GM12878 (cell line): ENCODE results near the gene ZNF30. TPM values are rescaled to one million over a fixed set of nuclear protein-coding genes. Genes with fewer than 3 reads are reported as not detected.

Source experiments
- ATAC-seq: fragments of 200-7000 bp; cut with Tn5 transposase; 3 replicates; pipeline ENCODE4 v1.9.1; 2020; ENCODE audit warnings: mild to moderate bottlenecking, moderate library complexity
- BruUV-seq: library from RNA; stranded (reverse); fragments of 400-500 nt; replicated peaks from 2 replicates; lab custom pipeline; 2021; lab: Mats Ljungman, UMichigan
- CTCF ChIA-PET: fragments of 300-600 bp; sonication (Branson Sonifier 250); formaldehyde crosslinking; extraction: SDS; loops from one replicate; lab custom pipeline; 2021; ENCODE audit warnings: inconsistent platforms; lab: Yijun Ruan, JAX
- POLR2A ChIA-PET: fragments of 350-600 bp; formaldehyde crosslinking; extraction: SDS; loops from one replicate; lab custom pipeline; 2021; ENCODE audit warnings: inconsistent platforms; lab: Charles Lee
- RAD21 ChIA-PET: fragments of 300-600 bp; sonication (Branson Sonifier 250); formaldehyde crosslinking; loops from one replicate; lab custom pipeline; 2023; ENCODE audit warnings: antibody characterized with exemption; ENCODE audit not compliant: unreplicated experiment; lab: Charles Lee
- SMC1A ChIA-PET: fragments of 300-600 bp; sonication (Branson Sonifier 250); formaldehyde crosslinking; loops from one replicate; lab custom pipeline; 2023; ENCODE audit not compliant: unreplicated experiment, uncharacterized antibody; lab: Charles Lee
- DNase-seq: peaks from one replicate; pipeline ENCODE4 v3.0.0-alpha.2; 2011; ENCODE audit warnings: low read depth, low spot score
- FAIRE-seq: peaks from 3 replicates; lab custom pipeline; 2011; peaks lifted over from hg19 to GRCh38; lab: Jason Lieb, UNC
- H2AFZ ChIP-seq: 2 replicates; pipeline ENCODE4 v1.6.0; 2011; ENCODE audit warnings: low read depth, low read length, control low read depth; ENCODE audit not compliant: control insufficient read depth
- H3K27ac ChIP-seq: 2 replicates; pipeline ENCODE4 v1.5.1; 2011; ENCODE audit warnings: control low read depth; ENCODE audit not compliant: control insufficient read depth, insufficient read depth
- H3K27me3 ChIP-seq, 2 experiments: replicated peaks in 1 of 2; 2 replicates each; pipeline versions ENCODE4 v1.6.0 to v1.6.1; 2011; ENCODE audit warnings: low read length in 1 of 2; ENCODE audit not compliant: control insufficient read depth in 2 of 2, insufficient read depth in 2 of 2
- H3K36me3 ChIP-seq, 2 experiments: 2 replicates each; pipeline ENCODE4 v1.5.1; 2011; ENCODE audit warnings: low read length in 1 of 2; ENCODE audit not compliant: control insufficient read depth in 2 of 2, insufficient read depth in 2 of 2
- H3K4me1 ChIP-seq: 2 replicates; pipeline ENCODE4 v1.6.1; 2011; ENCODE audit warnings: mild to moderate bottlenecking, low read length, moderate library complexity, mixed read lengths; ENCODE audit not compliant: control insufficient read depth, insufficient read depth
- H3K4me2 ChIP-seq: 2 replicates; pipeline ENCODE4 v1.6.0; 2011; ENCODE audit warnings: control low read depth; ENCODE audit not compliant: control insufficient read depth, insufficient read depth
- H3K4me3 ChIP-seq: fragments of 200-600 bp; sonication (generic); 2 replicates; pipeline ENCODE4 v1.5.1; 2016
- H3K79me2 ChIP-seq: 2 replicates; pipeline ENCODE4 v1.6.0; 2011; ENCODE audit warnings: low read length; ENCODE audit not compliant: control insufficient read depth, insufficient read depth
- H3K9ac ChIP-seq: 2 replicates; pipeline ENCODE4 v1.8.0; 2011; ENCODE audit warnings: low read length, control low read depth, mixed read lengths; ENCODE audit not compliant: control insufficient read depth, insufficient read depth
- H3K9me3 ChIP-seq: replicated peaks from 3 replicates; pipeline ENCODE4 v1.5.1; 2011; ENCODE audit warnings: mild to moderate bottlenecking, low read length; ENCODE audit not compliant: control insufficient read depth, insufficient read depth
- H4K20me1 ChIP-seq: 2 replicates; pipeline ENCODE4 v1.6.0; 2011; ENCODE audit not compliant: control insufficient read depth, insufficient read depth
- CBX5 ChIP-seq: sonication (generic); IDR thresholded peaks from 2 replicates; pipeline ENCODE4 v1.6.1; 2016; ENCODE audit warnings: low read depth, moderate library complexity, mild to moderate bottlenecking, inconsistent platforms
- CREB1 ChIP-seq: IDR thresholded peaks from 2 replicates; pipeline ENCODE4 v1.6.1; 2012; ENCODE audit warnings: low read depth, mild to moderate bottlenecking, inconsistent platforms
- DPF2 ChIP-seq: fragments of 450-650 bp; IDR thresholded peaks from 2 replicates; pipeline ENCODE4 v1.6.1; 2017; ENCODE audit warnings: mild to moderate bottlenecking
- EP300 ChIP-seq, 2 experiments: fragments of 150-350 bp in 1 of 2; IDR thresholded peaks; 2 replicates each; pipeline ENCODE4 v1.6.1; 2011 to 2012; ENCODE audit warnings: low read depth in 2 of 2, low read length in 2 of 2, borderline replicate concordance in 1 of 2, improper control_type of control experiment in 1 of 2, inconsistent platforms in 1 of 2; ENCODE audit not compliant: control insufficient read depth in 1 of 2
- HDAC6 ChIP-seq: fragments of 200-600 bp; sonication (generic); IDR thresholded peaks from one replicate; pipeline ENCODE4 v1.8.0; 2017; ENCODE audit warnings: antibody characterized with exemption; ENCODE audit not compliant: unreplicated experiment
- IKZF1 ChIP-seq: fragments of 450-650 bp; conservative IDR thresholded peaks from 2 replicates; pipeline ENCODE4 v1.6.1; 2017; ENCODE audit warnings: antibody characterized with exemption, mild to moderate bottlenecking
- NFYB ChIP-seq: IDR thresholded peaks from 2 replicates; pipeline ENCODE4 v1.6.1; 2011; ENCODE audit warnings: low read depth, mild to moderate bottlenecking, low read length, improper control_type of control experiment, moderate library complexity; ENCODE audit not compliant: insufficient read depth
- NR2C1 ChIP-seq: fragments of 450-650 bp; IDR thresholded peaks from 2 replicates; pipeline ENCODE4 v1.6.1; 2017; ENCODE audit warnings: antibody characterized with exemption, mild to moderate bottlenecking, moderate library complexity
- STAT3 ChIP-seq: IDR thresholded peaks from 2 replicates; pipeline ENCODE4 v1.6.1; 2011; ENCODE audit warnings: low read depth, low read length, improper control_type of control experiment
- SUZ12 ChIP-seq: fragments of 200-600 bp; sonication (generic); IDR thresholded peaks from one replicate; pipeline ENCODE4 v1.6.1; 2018; ENCODE audit warnings: antibody characterized with exemption, mild to moderate bottlenecking; ENCODE audit not compliant: unreplicated experiment
- WGBS: methylation state at CpG from one replicate; pipeline ENCODE4 v1.1.6; 2016; ENCODE audit warnings: low lambda C conversion rate; ENCODE audit not compliant: insufficient replicate concordance, insufficient coverage; ENCODE audit errors: missing lambda C conversion rate; 5-methylcytosine and 5-hydroxymethylcytosine counted together
- in situ Hi-C: fragments of 300-500 bp; cut with MboI; formaldehyde crosslinking; loops from 9 replicates; pipeline ENCODE4 v1.14.3; 2018; ENCODE audit warnings: mixed read lengths
- intact Hi-C: fragments of 100-400 bp; cut with micrococcal nuclease; formaldehyde crosslinking; loops from one replicate; pipeline ENCODE4 v1.14.2; 2022; ENCODE audit not compliant: unreplicated experiment
- polyA plus RNA-seq, 11 experiments: library from polyadenylated mRNA; depleted of rRNA in 4 of 11; unstranded in 6 of 11; stranded (reverse) in 5 of 11; fragments of >200 nt; fragmentation: Nextera tagmentation in 4 of 11; fragmentation: Illumina TruSeq in 1 of 11; extraction: Ambion mirVana in 4 of 11; extraction: Trizol in 1 of 11; gene quantifications; 1 replicate in 1 of 11; 2 replicates in 10 of 11; pipeline versions ENCODE4 v1.2.1 to v1.2.3, GENCODE V29; 2011 to 2016; ENCODE audit warnings: inconsistent platforms in 2 of 11, missing spikeins in 2 of 11, low read depth in 1 of 11
- total RNA-seq, 4 experiments: library from RNA; depleted of rRNA in 3 of 4; stranded (reverse); fragments of >200 nt in 3 of 4; fragmentation: Illumina TruSeq in 1 of 4; extraction: Trizol in 1 of 4; gene quantifications; 2 replicates each; pipeline versions ENCODE4 v1.2.1 to v1.2.3, GENCODE V29; 2013 to 2021
- TF ChIP-seq, protein P1 (sequence below): fragments of 150-350 bp; IDR thresholded peaks from 2 replicates; pipeline ENCODE4 v1.6.1; 2014; ENCODE audit warnings: mild to moderate bottlenecking, low read depth, low read length
- TF ChIP-seq, protein P2 (sequence below): fragments of 450-650 bp; IDR thresholded peaks from 2 replicates; pipeline ENCODE4 v1.6.1; 2017; ENCODE audit warnings: mild to moderate bottlenecking, low read depth, inconsistent platforms; ENCODE audit not compliant: poor library complexity, severe bottlenecking
- TF ChIP-seq, protein P3 (sequence below): IDR thresholded peaks from 2 replicates; pipeline ENCODE4 v1.6.1; 2011; ENCODE audit warnings: borderline replicate concordance, low read depth, mild to moderate bottlenecking, moderate library complexity, mixed read lengths, low read length; ENCODE audit not compliant: insufficient read depth; ENCODE audit errors: extremely low read length
- TF ChIP-seq, protein P4 (sequence below): fragments of 450-650 bp; IDR thresholded peaks from 2 replicates; pipeline ENCODE4 v1.6.1; 2017; ENCODE audit warnings: low read depth, mild to moderate bottlenecking, moderate library complexity

The ZNF30 gene
- total and polyA plus RNA-seq, 10 of the 15 experiments (the other 5 are each of a cell fraction or from before 2014, with no cell fraction given) = 0.85 to 2.3 (median 1.3) TPM

DNA sequence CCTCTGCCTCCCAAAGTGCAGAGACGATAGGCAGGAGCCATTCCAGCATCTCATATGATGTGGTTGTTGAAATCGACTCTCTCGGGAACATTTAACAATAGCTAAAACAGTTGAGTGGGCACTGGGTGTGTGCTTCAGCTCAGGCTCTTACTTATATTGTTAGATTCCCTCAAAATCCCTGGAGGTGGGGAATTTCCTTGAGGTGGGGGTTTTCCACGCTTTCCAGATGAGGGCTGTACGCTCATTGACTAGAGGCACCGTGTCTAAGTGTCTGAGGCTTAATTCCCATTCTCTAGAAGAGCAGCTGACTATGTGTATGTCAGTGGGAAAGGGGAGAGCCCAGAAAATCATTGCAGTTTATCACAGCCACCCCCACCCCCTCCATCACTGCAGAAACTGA is 62.6 kb downstream of the ZNF30 start (continued):
- TF ChIP-seq, protein P1, sequence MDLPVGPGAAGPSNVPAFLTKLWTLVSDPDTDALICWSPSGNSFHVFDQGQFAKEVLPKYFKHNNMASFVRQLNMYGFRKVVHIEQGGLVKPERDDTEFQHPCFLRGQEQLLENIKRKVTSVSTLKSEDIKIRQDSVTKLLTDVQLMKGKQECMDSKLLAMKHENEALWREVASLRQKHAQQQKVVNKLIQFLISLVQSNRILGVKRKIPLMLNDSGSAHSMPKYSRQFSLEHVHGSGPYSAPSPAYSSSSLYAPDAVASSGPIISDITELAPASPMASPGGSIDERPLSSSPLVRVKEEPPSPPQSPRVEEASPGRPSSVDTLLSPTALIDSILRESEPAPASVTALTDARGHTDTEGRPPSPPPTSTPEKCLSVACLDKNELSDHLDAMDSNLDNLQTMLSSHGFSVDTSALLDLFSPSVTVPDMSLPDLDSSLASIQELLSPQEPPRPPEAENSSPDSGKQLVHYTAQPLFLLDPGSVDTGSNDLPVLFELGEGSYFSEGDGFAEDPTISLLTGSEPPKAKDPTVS = no peak
- TF ChIP-seq, protein P2, sequence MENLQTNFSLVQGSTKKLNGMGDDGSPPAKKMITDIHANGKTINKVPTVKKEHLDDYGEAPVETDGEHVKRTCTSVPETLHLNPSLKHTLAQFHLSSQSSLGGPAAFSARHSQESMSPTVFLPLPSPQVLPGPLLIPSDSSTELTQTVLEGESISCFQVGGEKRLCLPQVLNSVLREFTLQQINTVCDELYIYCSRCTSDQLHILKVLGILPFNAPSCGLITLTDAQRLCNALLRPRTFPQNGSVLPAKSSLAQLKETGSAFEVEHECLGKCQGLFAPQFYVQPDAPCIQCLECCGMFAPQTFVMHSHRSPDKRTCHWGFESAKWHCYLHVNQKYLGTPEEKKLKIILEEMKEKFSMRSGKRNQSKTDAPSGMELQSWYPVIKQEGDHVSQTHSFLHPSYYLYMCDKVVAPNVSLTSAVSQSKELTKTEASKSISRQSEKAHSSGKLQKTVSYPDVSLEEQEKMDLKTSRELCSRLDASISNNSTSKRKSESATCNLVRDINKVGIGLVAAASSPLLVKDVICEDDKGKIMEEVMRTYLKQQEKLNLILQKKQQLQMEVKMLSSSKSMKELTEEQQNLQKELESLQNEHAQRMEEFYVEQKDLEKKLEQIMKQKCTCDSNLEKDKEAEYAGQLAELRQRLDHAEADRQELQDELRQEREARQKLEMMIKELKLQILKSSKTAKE = no peak
- TF ChIP-seq HDAC6 (no peak), IKZF1 (peak; percentile 78)

DNA sequence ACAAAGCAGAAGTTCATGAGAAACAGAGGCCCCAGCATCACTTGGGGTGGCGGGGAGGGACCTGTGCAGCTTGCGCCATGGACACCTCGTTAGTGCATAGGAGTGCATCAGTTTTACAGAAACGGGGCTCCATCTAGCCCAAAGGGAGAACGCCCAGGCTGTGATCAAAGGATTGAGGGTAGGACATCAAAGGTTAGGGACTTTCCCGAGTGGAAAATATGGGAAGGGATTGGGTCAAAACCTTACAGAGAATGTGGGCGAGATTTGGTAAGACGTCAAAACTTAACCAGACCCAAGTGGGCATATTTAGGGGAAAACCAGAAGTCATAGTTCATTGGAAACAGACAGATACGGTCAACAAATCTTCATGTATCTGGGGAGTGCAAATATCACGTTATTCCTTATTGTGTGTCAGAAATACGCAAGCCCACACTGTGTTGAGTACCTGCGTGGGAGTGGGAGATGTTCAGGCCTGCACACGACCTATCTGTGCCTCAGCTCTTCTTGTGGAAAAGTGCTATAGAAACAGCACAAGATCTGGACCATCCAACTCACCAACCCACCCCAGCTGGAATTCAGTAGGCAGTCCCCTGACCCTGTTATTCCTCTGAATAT is 64.0 kb downstream of the ZNF30 start:
- POLR2A ChIA-PET = interaction anchor here (1.3 to 3.1 kb wide), 2 partner anchors 10 to 21 kb away, joined by 3 to 38 read pairs; partner anchors contain the start of gene GRAMD1A
- Histone ChIP-seq H3K4me2 (0 out of 2 replicates have a peak overlapping the region, but pooled peaks have one; percentile 12), H3K27ac (peak overlapping the region; percentile 57), H3K9ac (no peak overlapping the region), H3K36me3 (no peaks in the 10 kb centered on the region), H4K20me1 (no peaks in the 10 kb centered on the region), H2AFZ (peak overlapping the region; percentile 38), H3K4me1 (peaks cover 4% of the 10 kb centered on the region; the same call in 1 of the 2 replicates), H3K4me3 (no peak overlapping the region), H3K9me3 (no peaks in the 10 kb centered on the region; the same call in 2 of the 3 replicates), H3K27me3 (no peaks in the 10 kb centered on the region), H3K79me2 (no peaks in the 10 kb centered on the region)
- SMC1A ChIA-PET = interaction anchor here (1.4 to 2.6 kb wide), 4 partner anchors 9 to 17 kb away, joined by 3 to 17 read pairs (median 9); partner anchors contain the start of gene GRAMD1A
- BruUV-seq = no TSS peak
- intact Hi-C loops = no loop called here
- DNase-seq = peak; percentile 69
- in situ Hi-C loops = no loop called here
- RAD21 ChIA-PET = interaction anchor here (1.4 to 3.4 kb wide), 6 partner anchors 9 to 23 kb away, joined by 3 to 33 read pairs (median 8); partner anchors contain the start of gene GRAMD1A
- ATAC-seq = peak; percentile 80
- WGBS = under 1% methylated on average over 13 of the region's 13 CpGs
- FAIRE-seq = peak; percentile 52
- CTCF ChIA-PET = interaction anchor here (2.0 to 4.6 kb wide), 2 partner anchors 11 to 18 kb away, joined by 6 to 26 read pairs; no protein-coding TSS in a partner anchor
- TF ChIP-seq NR2C1 (no peak), SUZ12 (no peak), NFYB (no peak), STAT3 (0 out of 2 replicates have a peak, but pooled peaks have one; percentile 70), CREB1 (peak; percentile 61; the same call in 1 of the 2 replicates), CBX5 (no peak), DPF2 (peak; percentile 86), EP300 (IDR thresholded peaks at IDR 0.05; ENCODE audit: borderline replicate concordance in 1 of 2, control insufficient read depth in 1 of 2, low read depth in 2 of 2, low read length in 2 of 2) (peak; percentile 64 to 79; a peak in 2 of 4 replicates)
- TF ChIP-seq, protein P3, sequence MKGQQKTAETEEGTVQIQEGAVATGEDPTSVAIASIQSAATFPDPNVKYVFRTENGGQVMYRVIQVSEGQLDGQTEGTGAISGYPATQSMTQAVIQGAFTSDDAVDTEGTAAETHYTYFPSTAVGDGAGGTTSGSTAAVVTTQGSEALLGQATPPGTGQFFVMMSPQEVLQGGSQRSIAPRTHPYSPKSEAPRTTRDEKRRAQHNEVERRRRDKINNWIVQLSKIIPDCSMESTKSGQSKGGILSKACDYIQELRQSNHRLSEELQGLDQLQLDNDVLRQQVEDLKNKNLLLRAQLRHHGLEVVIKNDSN = no peak
- TF ChIP-seq, protein P4, sequence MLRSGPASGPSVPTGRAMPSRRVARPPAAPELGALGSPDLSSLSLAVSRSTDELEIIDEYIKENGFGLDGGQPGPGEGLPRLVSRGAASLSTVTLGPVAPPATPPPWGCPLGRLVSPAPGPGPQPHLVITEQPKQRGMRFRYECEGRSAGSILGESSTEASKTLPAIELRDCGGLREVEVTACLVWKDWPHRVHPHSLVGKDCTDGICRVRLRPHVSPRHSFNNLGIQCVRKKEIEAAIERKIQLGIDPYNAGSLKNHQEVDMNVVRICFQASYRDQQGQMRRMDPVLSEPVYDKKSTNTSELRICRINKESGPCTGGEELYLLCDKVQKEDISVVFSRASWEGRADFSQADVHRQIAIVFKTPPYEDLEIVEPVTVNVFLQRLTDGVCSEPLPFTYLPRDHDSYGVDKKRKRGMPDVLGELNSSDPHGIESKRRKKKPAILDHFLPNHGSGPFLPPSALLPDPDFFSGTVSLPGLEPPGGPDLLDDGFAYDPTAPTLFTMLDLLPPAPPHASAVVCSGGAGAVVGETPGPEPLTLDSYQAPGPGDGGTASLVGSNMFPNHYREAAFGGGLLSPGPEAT = peak; percentile 97
